ENCODE data around the gene CAPN13. TPM values are rescaled to one million over a fixed set of nuclear protein-coding genes. Genes with fewer than 3 reads are reported as not detected.

Gene CAPN13
- total and polyA plus RNA-seq, 2 donors (not counting 3 experiments of a cell fraction or from before 2014, with no cell fraction given) = not detected

DNA sequence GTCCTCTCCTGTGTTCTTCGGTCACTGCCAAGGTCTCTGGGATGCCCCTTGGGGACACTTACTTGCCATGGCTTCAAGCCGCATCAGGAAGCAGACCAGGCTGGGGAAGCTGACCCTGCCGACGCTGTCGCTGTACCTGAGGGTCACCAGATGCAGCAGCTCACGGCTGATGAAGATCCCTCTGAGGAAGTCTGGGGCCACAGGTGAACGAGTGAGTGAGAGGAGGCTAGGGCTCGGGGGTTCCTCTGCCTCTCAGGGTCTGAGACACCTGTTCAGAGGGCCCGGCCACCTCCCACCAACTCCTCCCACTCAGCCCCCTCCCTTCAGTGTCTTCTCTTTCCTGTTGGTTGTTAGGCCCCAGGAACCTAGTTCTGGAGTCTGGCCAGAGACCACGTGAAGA is 74.9 kb downstream of the CAPN13 start:
- Histone ChIP-seq H3K36me3 (ENCODE audit: control insufficient read depth in 2 of 2, extremely low read depth in 1 of 2, insufficient read depth in 2 of 2, low read length in 2 of 2) (no peaks in the 10 kb centered on the region), H3K4me3 (replicated peaks in 1 of 3; ENCODE audit: insufficient read depth in 1 of 3, low read depth in 1 of 3, low read length in 3 of 3) (no peak overlapping the region), H4K20me1 (replicated peaks; ENCODE audit: control insufficient read depth, extremely low read depth, insufficient read depth, low read length) (no peaks in the 10 kb centered on the region), H2AFZ (ENCODE audit: low read depth, low read length) (no peak overlapping the region), H3K27ac (ENCODE audit: insufficient read depth, low read depth, low read length) (no peak overlapping the region), H3K9me3 (replicated peaks; ENCODE audit: control insufficient read depth, insufficient read depth, low read length) (no peaks in the 10 kb centered on the region), H3K4me1 (ENCODE audit: control insufficient read depth, extremely low read depth, insufficient read depth, low read length) (no peaks in the 10 kb centered on the region), H3K27me3 (ENCODE audit: control insufficient read depth in 2 of 2, insufficient read depth in 2 of 2, low read length in 2 of 2) (no peaks in the 10 kb centered on the region), H3K79me2 (ENCODE audit: control insufficient read depth, insufficient read depth, low read length) (no peaks in the 10 kb centered on the region), H3K9ac (replicated peaks; ENCODE audit: extremely low read depth, insufficient read depth, low read length) (no peak overlapping the region), H3K4me2 (ENCODE audit: insufficient read depth, low read length) (no peak overlapping the region), H3K9me1 (replicated peaks; ENCODE audit: control insufficient read depth, extremely low read depth, insufficient read depth, low read length) (no peaks in the 10 kb centered on the region)
- DNase-seq (ENCODE audit: low read depth, low spot score) (no peak), FAIRE-seq (no peak)
- POLR2A ChIA-PET = no interaction called here
- intact Hi-C loops (cut with micrococcal nuclease) (no loop called here), dilution Hi-C loops (cut with MboI; ENCODE audit: extremely low pct_ligation_motif_present, low sequenced_read_pairs) (no loop called here)
- CTCF ChIA-PET = no interaction called here
- BruUV-seq (replicated peaks) = no TSS peak
- TF ChIP-seq FOS (IDR thresholded peaks at IDR 0.05; ENCODE audit: borderline replicate concordance, insufficient read depth, low read length) = no peak
- TF ChIP-seq MYC (IDR thresholded peaks at IDR 0.05; ENCODE audit: low read depth, low read length) = no peak
- TF ChIP-seq POLR2AphosphoS5 (IDR thresholded peaks at IDR 0.05; ENCODE audit: insufficient read depth, low read depth, low read length) = no peak
- TF ChIP-seq, protein P1, sequence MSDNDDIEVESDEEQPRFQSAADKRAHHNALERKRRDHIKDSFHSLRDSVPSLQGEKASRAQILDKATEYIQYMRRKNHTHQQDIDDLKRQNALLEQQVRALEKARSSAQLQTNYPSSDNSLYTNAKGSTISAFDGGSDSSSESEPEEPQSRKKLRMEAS (IDR thresholded peaks at IDR 0.05; ENCODE audit: insufficient read depth, insufficient read length) = no peak
- no peak for TF ChIP-seq EZH2 (IDR thresholded peaks at IDR 0.05; ENCODE audit: borderline replicate concordance, low read depth, low read length, severe bottlenecking)
- TF ChIP-seq, protein P2, sequence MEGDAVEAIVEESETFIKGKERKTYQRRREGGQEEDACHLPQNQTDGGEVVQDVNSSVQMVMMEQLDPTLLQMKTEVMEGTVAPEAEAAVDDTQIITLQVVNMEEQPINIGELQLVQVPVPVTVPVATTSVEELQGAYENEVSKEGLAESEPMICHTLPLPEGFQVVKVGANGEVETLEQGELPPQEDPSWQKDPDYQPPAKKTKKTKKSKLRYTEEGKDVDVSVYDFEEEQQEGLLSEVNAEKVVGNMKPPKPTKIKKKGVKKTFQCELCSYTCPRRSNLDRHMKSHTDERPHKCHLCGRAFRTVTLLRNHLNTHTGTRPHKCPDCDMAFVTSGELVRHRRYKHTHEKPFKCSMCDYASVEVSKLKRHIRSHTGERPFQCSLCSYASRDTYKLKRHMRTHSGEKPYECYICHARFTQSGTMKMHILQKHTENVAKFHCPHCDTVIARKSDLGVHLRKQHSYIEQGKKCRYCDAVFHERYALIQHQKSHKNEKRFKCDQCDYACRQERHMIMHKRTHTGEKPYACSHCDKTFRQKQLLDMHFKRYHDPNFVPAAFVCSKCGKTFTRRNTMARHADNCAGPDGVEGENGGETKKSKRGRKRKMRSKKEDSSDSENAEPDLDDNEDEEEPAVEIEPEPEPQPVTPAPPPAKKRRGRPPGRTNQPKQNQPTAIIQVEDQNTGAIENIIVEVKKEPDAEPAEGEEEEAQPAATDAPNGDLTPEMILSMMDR (IDR thresholded peaks at IDR 0.05; ENCODE audit: extremely low read depth in 1 of 2, insufficient read depth in 1 of 2, low read depth in 1 of 2, low read length in 2 of 2) = no peak
- TF ChIP-seq JUN (IDR thresholded peaks at IDR 0.05; ENCODE audit: borderline replicate concordance, insufficient read depth, insufficient read length, low read depth) = no peak
- TF ChIP-seq POLR2A (IDR thresholded peaks at IDR 0.05; ENCODE audit: low read depth, low read length) = no peak
- TF ChIP-seq GATA2 (IDR thresholded peaks at IDR 0.05; ENCODE audit: insufficient read depth, insufficient read length, low read depth, low read length) = no peak

Data from endothelial cell of umbilical vein (primary cell).